G401 (cell line): ENCODE measurements around the gene GTF2A1L. TPM values are rescaled to one million over a fixed set of nuclear protein-coding genes. Genes with fewer than 3 reads are reported as not detected.

Experiments used
- DNase-seq: peaks from one replicate; pipeline ENCODE4 v3.0.0-alpha.2; 2015; ENCODE audit warnings: low spot score
- in situ Hi-C: cut with HindIII; loops from 2 replicates; pipeline ENCODE4 v1.10.0; 2016; ENCODE audit warnings: low sequenced_read_pairs, mixed read lengths
- total RNA-seq: library from RNA; depleted of rRNA; stranded (reverse); fragments of >200 nt; shearing (Covaris generic); gene quantifications from 2 replicates; pipeline ENCODE4 v1.2.3, GENCODE V29; 2014; rRNA removed

Gene GTF2A1L
- total RNA-seq, 1 experiment from 2014 or later, result not detected

DNA sequence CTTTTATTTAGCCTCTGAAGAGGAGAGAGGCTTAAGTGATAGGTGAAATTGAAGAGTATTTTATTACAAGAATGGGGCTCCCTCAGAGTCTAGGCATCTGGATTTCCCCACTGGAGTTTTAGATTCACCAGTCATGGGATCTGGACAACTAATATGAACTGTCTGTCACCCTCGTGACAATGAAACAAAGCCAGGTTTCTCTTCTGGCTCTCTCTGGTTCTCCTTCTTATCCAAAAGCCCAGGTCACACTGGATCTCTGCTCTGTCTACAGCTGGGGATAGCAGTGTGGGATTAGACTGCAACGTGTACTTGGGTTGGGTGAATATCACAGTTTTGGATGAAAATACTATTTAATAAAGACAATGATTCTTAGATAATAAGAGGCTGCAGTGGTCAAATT is 106.6 kb downstream of the GTF2A1L start:
- no peak for DNase-seq
- in situ Hi-C loops, result no loop called here

DNA sequence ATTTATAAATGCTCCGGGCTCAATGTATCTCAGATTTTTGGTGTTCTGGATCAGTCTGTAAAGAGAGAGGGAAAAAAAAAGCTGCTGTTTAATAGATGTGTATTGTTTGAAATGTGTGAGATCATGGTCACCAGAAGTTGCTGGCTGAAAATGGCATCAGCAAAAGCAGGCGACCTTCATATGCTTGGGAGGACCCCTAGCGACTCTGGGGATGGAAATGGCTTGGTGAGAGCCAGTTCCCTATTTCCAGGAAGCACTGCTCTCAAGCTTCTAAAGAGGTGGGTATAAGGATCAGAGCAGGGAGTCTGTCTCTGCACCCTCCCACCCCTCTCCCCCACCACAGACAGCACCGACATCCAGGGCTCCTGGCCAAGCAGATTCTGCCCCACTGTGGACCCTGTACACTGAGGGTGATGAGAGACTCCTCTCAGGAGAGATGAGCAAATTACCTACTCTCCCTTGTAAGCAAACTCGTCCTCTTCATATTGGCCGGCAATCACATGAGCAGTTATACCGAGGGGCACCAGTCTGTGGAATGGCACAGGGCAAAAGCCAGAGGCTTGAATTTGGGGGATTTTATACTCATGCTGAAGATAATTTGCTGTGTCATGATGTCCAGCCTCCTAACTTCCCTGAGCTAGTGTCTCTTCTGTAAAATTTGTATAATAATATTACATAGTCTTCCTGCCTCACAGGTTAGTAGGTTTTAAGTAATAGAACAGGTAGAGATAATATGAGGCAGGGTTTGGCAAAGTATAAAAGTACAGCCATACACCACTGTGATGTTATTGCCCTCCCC is 108.2 kb downstream of the GTF2A1L start:
- in situ Hi-C loops, result no loop called here
- no peak for DNase-seq

GRCh38 chr2:48727560-48727959 is 109.9 kb downstream of the GTF2A1L start:
- in situ Hi-C loops, result no loop called here
- no peak for DNase-seq

- in situ Hi-C loops, result no loop called here
- peak; percentile 8 for DNase-seq
Measured at GRCh38 chr2:48728295-48728694, 110.6 kb downstream of the GTF2A1L start.

GRCh38 chr2:48728840-48729239 is 111.2 kb downstream of the GTF2A1L start:
- in situ Hi-C loops, result no loop called here
- peak; percentile 52 for DNase-seq

Other genes starting within 250 kb of the GTF2A1L start
- gene PPP1R21, start 177.1 kb upstream of the GTF2A1L start, total RNA-seq, result 12.9 and 31.0 TPM in 2 replicates
- 0.43 and 3.1 TPM in 2 replicates for gene STON1, start 87.7 kb upstream of the GTF2A1L start, total RNA-seq
- gene LHCGR, start 137.9 kb downstream of the GTF2A1L start, total RNA-seq, result not detected in 2 replicates